GM19324 (cell line): ENCODE data around the gene TEX14.

Source experiments
- ATAC-seq: cut with Tn5 transposase; IDR thresholded peaks from one replicate; pipeline ENCODE4 v1.9.1; 2021; ENCODE audit warnings: mild to moderate bottlenecking, moderate library complexity; ENCODE audit not compliant: unreplicated experiment, low FRiP score

The TEX14 gene

DNA sequence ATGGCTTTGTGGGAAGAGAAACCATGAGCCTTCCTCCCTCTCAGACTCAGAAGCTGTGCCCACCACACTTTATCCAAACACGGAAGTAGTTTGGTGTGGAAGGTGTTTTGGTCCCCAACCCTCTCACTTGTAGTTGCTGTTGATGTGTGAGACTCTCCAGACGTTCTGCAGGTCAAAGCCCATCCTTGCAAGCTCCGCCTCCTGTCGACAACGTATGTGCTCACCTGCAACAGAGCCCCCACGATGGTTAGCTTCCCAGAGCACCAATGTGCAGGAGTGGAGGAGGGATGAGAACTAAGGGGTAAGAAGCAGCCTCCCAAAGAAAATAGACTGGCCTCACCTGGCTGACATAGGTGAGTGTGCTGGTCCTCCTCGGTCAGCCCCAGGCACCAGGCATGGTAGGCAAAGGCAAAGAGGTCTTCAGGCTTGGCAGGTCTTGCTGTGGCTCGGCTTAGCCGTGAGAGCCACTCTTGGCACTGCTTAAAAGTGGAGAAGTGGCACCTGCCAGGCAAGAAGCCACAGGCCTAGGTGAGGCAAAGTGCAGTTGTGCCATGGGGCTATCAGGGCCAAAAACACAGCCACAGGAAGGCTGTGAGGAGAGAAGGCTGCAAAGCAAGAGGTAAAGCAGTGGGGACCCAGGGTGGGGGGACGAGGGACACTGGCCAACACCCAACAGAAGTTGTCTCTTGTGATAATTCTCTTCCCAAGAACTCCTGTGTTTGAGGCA is 183.3 kb downstream of the TEX14 start:
- no peak for ATAC-seq

DNA sequence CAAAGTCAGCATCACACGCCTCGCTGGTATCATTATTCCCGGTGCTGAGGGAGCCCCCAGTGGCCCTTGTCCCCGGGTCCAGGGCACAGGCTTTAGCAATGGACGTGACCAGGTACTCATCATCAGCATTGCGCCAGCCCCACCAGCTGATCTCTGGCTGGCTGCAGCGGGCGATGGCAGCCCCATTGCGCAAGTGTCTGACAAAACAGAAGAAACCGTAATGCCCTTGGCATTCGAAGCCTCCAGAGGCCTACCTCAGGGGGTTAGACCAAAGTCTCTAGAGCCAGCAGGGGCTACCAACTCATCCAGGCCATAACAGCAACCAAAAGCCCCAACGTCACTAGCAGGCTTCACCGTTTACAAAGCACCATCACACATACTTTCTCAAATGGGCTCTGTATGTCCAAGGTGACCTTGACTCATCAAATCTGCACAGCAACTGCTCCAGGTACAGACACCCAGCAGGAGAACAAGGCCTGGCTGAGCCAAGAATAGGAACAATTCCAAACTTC is 184.7 kb downstream of the TEX14 start:
- no peak for ATAC-seq
